ENCODE data around the gene COL6A1.

Gene COL6A1

GRCh38 chr21:46024141-46024540 lies 42.6 kb downstream of the COL6A1 start:
- no peak for TF ChIP-seq CTCF (IDR thresholded peaks at IDR 0.05; ENCODE audit: low read depth, low read length, missing control alignments)
- no peak for DNase-seq (ENCODE audit: low read depth)
- no peak overlapping the region for H3K4me3 ChIP-seq (ENCODE audit: low read depth, low read length)

DNA sequence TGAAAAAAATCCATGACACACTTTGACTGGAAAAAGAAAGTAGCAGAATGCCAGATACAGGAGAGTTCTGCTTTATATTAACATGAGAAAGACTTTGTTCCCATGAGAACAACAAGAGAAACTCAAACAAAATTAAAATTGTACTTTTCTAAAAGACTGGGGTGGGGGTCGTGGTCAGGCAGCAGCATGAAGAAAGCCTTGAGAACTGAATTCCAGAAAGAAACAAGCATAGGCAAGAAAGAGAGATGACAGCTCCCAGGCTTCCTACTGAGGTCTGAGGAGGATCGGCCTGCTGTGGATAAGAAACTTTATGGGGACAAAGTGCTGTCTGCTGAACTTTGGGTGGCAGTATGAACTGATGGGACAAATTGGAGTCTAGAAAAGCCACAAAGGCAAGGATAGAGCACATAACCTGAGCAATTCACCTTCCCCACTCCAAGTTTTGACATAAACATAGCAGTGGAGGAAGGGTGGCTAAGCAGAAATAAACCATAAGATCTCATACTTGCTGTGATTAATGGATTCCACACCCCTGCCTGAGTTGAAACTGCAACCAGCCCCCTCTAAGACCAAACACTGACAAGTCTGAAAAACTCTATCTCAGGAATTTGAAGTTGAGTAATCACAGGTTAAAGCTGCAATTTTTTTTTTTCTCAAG lies 43.7 kb downstream of the COL6A1 start:
- no peak for DNase-seq (ENCODE audit: low read depth)
- no peak overlapping the region for H3K4me3 ChIP-seq (ENCODE audit: low read depth, low read length)
- TF ChIP-seq CTCF (IDR thresholded peaks at IDR 0.05; ENCODE audit: low read depth, low read length, missing control alignments): no peak

DNA sequence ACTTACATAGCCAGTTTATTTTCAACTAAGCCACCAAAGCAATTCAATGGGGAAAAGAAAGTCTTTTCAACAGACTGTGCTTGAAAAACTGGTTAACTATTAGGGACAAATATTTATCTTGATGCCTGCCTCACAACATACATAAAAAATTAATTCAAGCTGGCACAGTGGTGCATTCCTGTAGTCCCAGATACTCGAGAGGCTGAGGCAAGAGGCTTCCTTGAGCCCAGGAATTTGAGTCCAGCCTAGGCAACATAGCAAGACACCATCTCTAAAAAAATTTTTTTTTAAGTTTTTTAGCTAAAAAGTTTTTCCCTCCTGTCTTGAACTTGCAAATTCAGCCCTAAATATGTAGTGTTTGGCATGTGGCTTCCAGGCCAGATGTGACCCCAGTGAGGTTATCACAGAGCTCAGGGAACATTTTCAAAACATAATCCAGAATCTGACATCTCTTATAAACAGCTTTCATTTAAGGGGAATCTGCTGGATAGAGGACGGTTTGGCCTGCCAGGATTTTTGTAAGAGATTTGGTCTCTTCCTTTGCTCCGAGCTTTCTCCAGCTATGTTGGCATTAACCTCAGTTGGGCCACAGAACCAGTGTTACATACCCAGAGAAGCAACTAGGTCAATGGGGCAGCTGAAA lies 46.4 kb downstream of the COL6A1 start:
- no peak for DNase-seq (ENCODE audit: low read depth)
- no peak for TF ChIP-seq CTCF (IDR thresholded peaks at IDR 0.05; ENCODE audit: low read depth, low read length, missing control alignments)
- H3K4me3 ChIP-seq (ENCODE audit: low read depth, low read length): no peak overlapping the region

- DNase-seq (ENCODE audit: low read depth): no peak
- no peak overlapping the region for H3K4me3 ChIP-seq (ENCODE audit: low read depth, low read length)
- TF ChIP-seq CTCF (IDR thresholded peaks at IDR 0.05; ENCODE audit: low read depth, low read length, missing control alignments): no peak
Measured at GRCh38 chr21:46028573-46029091, 47.1 kb downstream of the COL6A1 start.

DNA sequence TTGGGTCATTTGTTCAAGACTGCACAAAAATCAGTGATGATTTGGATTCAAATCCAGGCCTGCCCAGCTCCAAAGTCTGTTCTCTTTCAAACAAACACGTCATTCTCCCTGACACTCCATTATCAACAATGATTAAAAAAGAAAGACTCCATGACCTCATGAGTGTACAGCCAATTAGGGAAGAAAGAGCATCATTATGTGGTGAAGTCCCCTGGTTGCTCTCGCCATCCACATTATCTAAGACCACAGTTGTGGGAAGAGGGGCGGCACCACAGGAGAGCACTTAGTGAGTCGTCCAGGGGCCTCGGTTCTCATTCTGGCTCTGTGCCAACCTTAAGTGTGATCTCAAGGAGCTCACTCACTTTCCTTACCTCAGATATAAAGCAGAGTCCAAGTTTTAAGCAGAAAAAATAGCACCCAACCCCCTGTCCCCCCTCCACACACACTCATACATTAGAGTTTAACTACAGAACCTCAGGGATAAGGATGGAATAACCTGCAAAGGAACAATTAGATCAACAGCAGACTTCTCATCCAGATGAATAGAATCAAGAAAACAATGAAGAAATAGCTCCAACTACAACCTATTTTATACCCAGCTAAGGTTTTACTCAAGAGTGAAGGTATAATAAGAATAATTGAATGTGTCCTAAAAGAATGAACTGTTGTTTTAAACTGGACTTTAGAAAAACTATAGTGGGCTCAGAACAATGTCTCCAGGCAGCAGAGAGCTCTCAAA lies 47.8 kb downstream of the COL6A1 start:
- TF ChIP-seq CTCF (IDR thresholded peaks at IDR 0.05; ENCODE audit: low read depth, low read length, missing control alignments): no peak
- no peak for DNase-seq (ENCODE audit: low read depth)
- H3K4me3 ChIP-seq (ENCODE audit: low read depth, low read length): no peak overlapping the region

- no peak for DNase-seq (ENCODE audit: low read depth)
- no peak for TF ChIP-seq CTCF (IDR thresholded peaks at IDR 0.05; ENCODE audit: low read depth, low read length, missing control alignments)
- no peak overlapping the region for H3K4me3 ChIP-seq (ENCODE audit: low read depth, low read length)
Measured at GRCh38 chr21:46031484-46031883, 49.9 kb downstream of the COL6A1 start.
